Erythroblast (primary cell): ENCODE measurements around the gene CST11.

Experiments
- DNase-seq, 2 experiments: peaks; one replicate each; lab custom pipeline; 2025; lab: John Stamatoyannopoulos, UW
- GATA1 ChIP-seq: IDR thresholded peaks from 2 replicates; pipeline ENCODE4 v1.6.1; 2011; ENCODE audit warnings: low read depth, mild to moderate bottlenecking, control low read depth, low read length, moderate library complexity
- POLR2A ChIP-seq: IDR thresholded peaks from 2 replicates; pipeline ENCODE4 v1.6.1; 2011; ENCODE audit warnings: mild to moderate bottlenecking, low read length

The CST11 gene

GRCh38 chr20:23461180-23461579 lies 8.5 kb upstream of the CST11 start:
- TF ChIP-seq GATA1 (no peak), POLR2A (no peak)

DNA sequence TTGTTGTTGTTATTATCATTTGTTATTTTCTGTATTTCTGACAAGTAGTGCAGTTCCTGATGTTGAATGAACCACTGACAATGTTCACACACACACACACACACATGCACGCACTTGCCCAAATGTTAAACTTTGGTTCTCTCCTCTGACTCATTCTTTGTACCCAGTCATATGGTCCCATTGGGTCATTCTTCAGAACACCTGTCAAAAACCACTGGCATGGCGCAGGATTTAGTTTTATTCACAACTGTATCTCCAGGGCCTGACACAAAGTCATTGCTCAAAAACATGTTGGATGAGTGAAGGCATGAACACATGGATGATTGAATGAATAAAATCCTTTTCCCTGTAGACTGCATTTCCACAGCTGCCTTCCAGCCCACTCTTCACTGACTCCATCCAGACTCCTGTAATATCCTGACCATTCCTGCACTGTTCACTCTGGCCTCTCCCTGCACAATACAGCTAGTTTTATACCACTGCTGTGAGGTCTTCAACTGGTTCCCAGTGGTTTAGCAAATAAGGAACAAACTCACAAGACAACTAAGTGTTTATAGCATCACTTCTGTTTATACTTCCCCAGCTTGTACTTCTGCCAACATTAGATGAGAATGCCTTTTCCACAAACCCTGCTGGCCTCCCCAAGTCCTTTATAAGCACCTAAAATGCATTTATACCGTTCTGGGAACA lies 6.9 kb upstream of the CST11 start:
- no peak for DNase-seq
- TF ChIP-seq GATA1: no peak
- TF ChIP-seq POLR2A: no peak

More at GRCh38 chr20:23461180-23461579, 8.5 kb upstream of the CST11 start:
- no peak for DNase-seq

GRCh38 chr20:23456873-23457272 lies 4.2 kb upstream of the CST11 start:
- no peak for DNase-seq
- no peak for TF ChIP-seq POLR2A
- TF ChIP-seq GATA1: no peak

DNA sequence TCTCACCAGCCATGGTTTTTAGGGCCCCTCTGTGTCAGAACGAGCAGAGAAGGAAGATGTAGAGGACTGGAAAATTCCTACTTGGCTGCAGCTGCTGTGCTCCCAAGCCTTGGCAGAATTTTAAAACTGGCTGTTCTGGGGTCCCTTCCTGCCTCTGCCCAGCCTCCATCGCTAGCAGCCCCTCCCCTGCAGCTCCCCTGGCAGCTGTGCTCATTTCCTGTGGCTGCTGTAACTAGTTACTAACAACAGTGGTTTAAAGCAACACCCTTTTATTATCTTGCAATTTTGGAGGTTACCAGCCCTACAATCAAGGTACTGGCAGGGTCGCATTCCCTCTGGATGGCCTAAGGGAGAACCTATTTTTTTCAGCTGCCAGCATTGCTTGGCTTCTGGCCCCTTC lies 3.7 kb upstream of the CST11 start:
- TF ChIP-seq GATA1 (no peak), POLR2A (no peak)
- DNase-seq: no peak

- no peak for DNase-seq
- TF ChIP-seq POLR2A: no peak
- no peak for TF ChIP-seq GATA1
Observed at GRCh38 chr20:23455639-23456038, 3.0 kb upstream of the CST11 start.

DNA sequence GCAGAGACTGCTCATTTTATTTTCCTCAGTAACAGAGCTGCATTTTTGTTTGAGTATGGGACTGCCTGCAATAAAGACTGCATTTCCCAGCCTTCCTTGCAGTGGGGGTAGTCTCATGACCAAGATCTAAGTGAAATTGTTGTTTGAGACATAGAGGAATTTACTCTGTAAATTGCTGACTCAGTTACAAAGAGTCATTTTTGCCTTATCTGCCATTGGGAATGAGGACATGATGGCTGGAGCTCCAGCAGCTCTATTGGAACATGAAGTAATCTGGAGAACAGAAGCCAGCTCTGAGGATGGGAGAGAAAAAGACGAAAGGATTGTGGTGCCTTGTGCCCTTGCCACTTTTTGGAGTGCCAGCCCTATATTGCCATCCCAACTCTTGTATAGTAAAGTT lies 2.1 kb upstream of the CST11 start:
- no peak for TF ChIP-seq GATA1
- no peak for TF ChIP-seq POLR2A
- DNase-seq: no peak

DNA sequence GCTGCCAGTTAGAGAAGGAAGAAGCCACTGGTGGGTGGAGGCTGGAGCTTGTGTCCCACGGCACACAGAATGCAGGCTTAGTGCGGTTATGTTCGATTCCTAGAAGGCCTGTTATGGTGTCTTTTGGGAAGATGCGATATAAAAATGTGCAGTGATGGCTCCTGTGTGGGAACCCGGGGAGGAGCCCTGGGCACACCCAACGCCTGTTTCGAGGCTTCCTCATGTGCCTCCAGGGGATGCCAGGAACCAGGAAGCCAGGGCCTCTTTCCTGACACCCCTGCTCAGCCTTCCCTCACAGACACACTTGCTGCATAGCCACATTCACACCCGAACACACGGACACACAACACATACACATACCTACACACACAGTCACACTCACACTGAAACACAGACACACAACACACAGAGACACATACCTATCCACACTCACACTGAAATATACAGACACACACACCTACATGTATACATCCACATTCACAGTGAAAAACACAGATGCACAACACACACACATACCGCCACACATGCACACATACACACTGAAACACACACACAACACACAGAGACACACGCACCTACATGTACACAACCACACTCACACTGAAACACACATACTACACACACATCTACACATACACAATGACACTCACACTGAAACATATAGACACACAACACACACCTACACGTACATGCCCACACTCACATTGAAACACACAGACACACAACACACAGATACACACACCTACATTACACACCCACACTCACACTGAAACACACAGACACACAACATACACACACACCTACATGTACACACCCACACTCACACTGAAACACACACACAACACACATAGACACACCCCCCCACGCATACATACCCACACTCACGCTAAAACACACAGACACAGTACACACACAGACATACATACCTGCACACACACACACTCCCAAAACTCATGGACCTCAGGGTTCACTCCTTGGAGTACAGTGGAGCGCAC lies 1.2 kb upstream of the CST11 start:
- no peak for DNase-seq
- no peak for TF ChIP-seq POLR2A
- TF ChIP-seq GATA1: no peak

- TF ChIP-seq POLR2A (no peak), GATA1 (no peak)
- DNase-seq: no peak
Observed at GRCh38 chr20:23451956-23452487, 654 bp downstream of the CST11 start.

- TF ChIP-seq POLR2A (no peak), GATA1 (no peak)
- no peak for DNase-seq
Observed at GRCh38 chr20:23450877-23451276, 1.8 kb downstream of the CST11 start.

DNA sequence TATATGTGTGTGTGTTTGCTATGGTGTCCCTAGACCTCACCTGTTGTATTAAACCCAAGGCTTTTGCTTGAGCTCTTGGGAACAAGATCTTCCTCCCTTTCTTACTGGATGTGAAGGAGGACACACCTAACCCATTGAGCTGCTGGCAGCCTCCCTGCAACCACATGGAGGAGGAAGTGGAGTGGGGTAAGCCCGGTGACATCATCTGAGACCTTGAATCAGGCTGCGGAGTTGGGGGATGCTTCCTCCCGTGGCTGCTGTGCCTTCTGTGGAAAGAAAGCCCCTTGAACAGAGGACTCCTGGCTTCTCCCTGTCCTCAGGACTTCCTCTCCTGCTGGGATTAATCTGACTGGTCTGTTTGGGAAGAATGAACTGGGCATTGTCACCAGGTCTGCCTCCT lies 3.3 kb downstream of the CST11 start:
- DNase-seq: no peak
- no peak for TF ChIP-seq POLR2A
- no peak for TF ChIP-seq GATA1

DNA sequence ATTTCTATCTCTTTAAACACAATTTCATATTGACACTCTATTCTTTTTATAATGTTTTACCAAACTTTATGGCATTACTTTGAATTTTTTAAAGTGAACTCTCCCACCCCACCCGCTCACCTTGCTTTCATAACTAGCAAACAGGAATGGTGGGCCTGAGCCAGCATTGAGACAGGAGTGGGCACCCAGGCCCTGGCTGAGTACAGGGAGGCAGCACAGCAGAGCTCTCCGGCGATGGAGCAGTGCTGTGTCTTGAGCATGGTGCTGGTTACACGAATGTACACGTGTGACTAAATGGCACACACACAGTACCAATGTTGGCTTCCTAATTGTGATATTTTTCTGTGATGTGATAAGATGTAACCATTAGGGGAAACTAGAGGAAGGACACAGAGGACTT lies 4.5 kb downstream of the CST11 start:
- no peak for DNase-seq
- TF ChIP-seq POLR2A: no peak

GRCh38 chr20:23446505-23446904 lies 6.2 kb downstream of the CST11 start:
- peak; percentile 55 to 70 for DNase-seq
- TF ChIP-seq POLR2A (no peak), GATA1 (no peak)

DNA sequence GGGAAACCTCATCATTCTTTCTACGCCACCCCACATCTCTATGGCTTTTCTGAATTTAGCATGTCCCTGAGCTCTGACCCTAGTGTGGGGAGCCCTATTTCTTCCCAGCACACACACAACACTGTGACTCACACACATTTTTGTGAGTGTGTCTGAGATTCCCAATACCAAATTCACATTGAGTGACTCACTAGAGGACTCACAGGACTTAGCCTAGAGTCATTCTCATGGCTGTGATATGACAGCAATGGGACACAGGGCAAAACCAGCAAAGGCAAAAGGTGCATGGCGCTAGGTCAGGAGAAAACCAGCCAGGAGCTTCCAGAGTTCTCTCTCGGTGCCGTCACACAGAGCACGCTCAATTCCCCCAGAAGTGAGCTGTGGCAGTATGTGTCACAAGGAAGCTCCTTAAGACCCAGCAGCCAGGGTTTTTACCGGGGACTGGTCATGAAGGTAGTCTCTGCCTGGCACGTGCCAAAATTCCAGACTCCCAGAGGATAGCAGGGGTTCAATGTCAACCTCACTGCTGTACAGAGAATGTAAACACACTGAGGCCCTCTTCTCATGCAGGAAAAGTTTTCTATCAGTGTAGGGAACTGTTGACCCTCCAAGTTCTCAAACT lies 7.0 kb downstream of the CST11 start:
- no peak for DNase-seq
- TF ChIP-seq POLR2A (no peak), GATA1 (no peak)

GRCh38 chr20:23444859-23445258 lies 7.8 kb downstream of the CST11 start:
- TF ChIP-seq GATA1: no peak
- TF ChIP-seq POLR2A: no peak
- no peak for DNase-seq
